K562 (cell line): Measurements from ENCODE around the gene IRF4. TPM values are rescaled to one million over a fixed set of nuclear protein-coding genes. Genes with fewer than 3 reads are reported as not detected.

Source experiments
- ATAC-seq: fragments of 200-7000 bp; cut with Tn5 transposase; 3 replicates; pipeline ENCODE4 v1.9.1; 2020; ENCODE audit warnings: moderate library complexity
- BruUV-seq: library from RNA; stranded (reverse); fragments of 400-500 nt; replicated peaks from 2 replicates; lab custom pipeline; 2021; lab: Mats Ljungman, UMichigan
- CTCF ChIA-PET: fragments of 300-600 bp; formaldehyde crosslinking; extraction: SDS; loops from one replicate; lab custom pipeline; 2021; ENCODE audit warnings: low intra/inter-chr PET ratio; lab: Yijun Ruan, JAX
- POLR2A ChIA-PET: fragments of 300-600, 350-650 bp; sonication (Branson Sonifier 250); formaldehyde crosslinking; extraction: SDS; loops from one replicate; lab custom pipeline; 2021; ENCODE audit warnings: antibody characterized with exemption, inconsistent platforms; lab: Yijun Ruan, JAX
- DNase-seq, 4 experiments: peaks; one replicate each; pipeline versions ENCODE4 v3.0.0 to v3.0.0-alpha.2; 2011 to 2018; ENCODE audit warnings: low spot score in 3 of 4, mixed read lengths in 3 of 4; ENCODE audit errors: extremely low read depth in 1 of 4
- FAIRE-seq: peaks from 2 replicates; lab custom pipeline; 2011; peaks lifted over from hg19 to GRCh38; lab: Jason Lieb, UNC
- H2AFZ ChIP-seq: 2 replicates; pipeline ENCODE4 v1.6.0; 2011; ENCODE audit warnings: low read depth, low read length, control low read depth, inconsistent platforms
- H3K27ac ChIP-seq: fragments of 200-600 bp; 3 replicates; pipeline ENCODE4 v1.8.0; 2011; ENCODE audit warnings: low read depth, mild to moderate bottlenecking, control low read depth, inconsistent platforms, low read length, moderate library complexity, mixed read lengths; ENCODE audit errors: extremely low read depth
- H3K27me3 ChIP-seq, 2 experiments: fragments of 300-600 bp in 1 of 2; 2 replicates in 1 of 2; 3 replicates in 1 of 2; pipeline versions ENCODE4 v1.6.0 to v1.8.0; 2011; ENCODE audit warnings: inconsistent platforms in 2 of 2, low read length in 2 of 2, mild to moderate bottlenecking in 1 of 2, mixed read lengths in 1 of 2, moderate library complexity in 1 of 2; ENCODE audit not compliant: control insufficient read depth in 2 of 2, insufficient read depth in 2 of 2
- H3K36me3 ChIP-seq: fragments of 300-600 bp; 3 replicates; pipeline ENCODE4 v1.8.0; 2011; ENCODE audit warnings: mild to moderate bottlenecking, low read length, inconsistent platforms; ENCODE audit not compliant: control insufficient read depth, insufficient read depth
- H3K4me1 ChIP-seq, 2 experiments: fragments of 200-600 bp in 1 of 2; replicated peaks in 1 of 2; 2 replicates in 1 of 2; 3 replicates in 1 of 2; pipeline versions ENCODE4 v1.5.1 to v1.8.0; 2011; ENCODE audit warnings: inconsistent platforms in 2 of 2, low read length in 2 of 2, mild to moderate bottlenecking in 1 of 2, mixed read lengths in 1 of 2, moderate library complexity in 1 of 2; ENCODE audit not compliant: control insufficient read depth in 2 of 2, insufficient read depth in 2 of 2
- H3K4me2 ChIP-seq: 2 replicates; pipeline ENCODE4 v1.6.1; 2011; ENCODE audit warnings: low read length, control low read depth, inconsistent platforms, mixed read lengths; ENCODE audit not compliant: insufficient read depth
- H3K4me3 ChIP-seq: fragments of 200-600 bp; sonication (generic), shearing (Covaris generic); 2 replicates; pipeline ENCODE4 v1.5.1; 2016; ENCODE audit warnings: control low read depth, inconsistent platforms
- H3K79me2 ChIP-seq: fragments of 200-600 bp; 3 replicates; pipeline ENCODE4 v1.8.0; 2011; ENCODE audit warnings: low read length, inconsistent platforms; ENCODE audit not compliant: control insufficient read depth, insufficient read depth
- H3K9ac ChIP-seq, 2 experiments: 2 replicates each; pipeline versions ENCODE4 v1.6.0 to v1.6.1; 2011; ENCODE audit warnings: low read depth in 2 of 2, low read length in 2 of 2, control low read depth in 1 of 2, inconsistent platforms in 1 of 2, mild to moderate bottlenecking in 1 of 2, mixed read lengths in 1 of 2; ENCODE audit not compliant: insufficient read depth in 1 of 2
- H3K9me1 ChIP-seq: one replicate; pipeline ENCODE4 v1.6.0; 2011; ENCODE audit warnings: inconsistent platforms, mild to moderate bottlenecking, low read length, moderate library complexity; ENCODE audit not compliant: control insufficient read depth, insufficient read depth
- H3K9me3 ChIP-seq: replicated peaks from 2 replicates; pipeline ENCODE4 v1.5.1; 2011; ENCODE audit warnings: low read depth, low read length, inconsistent platforms; ENCODE audit not compliant: control insufficient read depth, insufficient read depth
- H4K20me1 ChIP-seq: replicated peaks from 2 replicates; pipeline ENCODE4 v1.6.1; 2011; ENCODE audit warnings: low read length, inconsistent platforms, mixed read lengths; ENCODE audit not compliant: control insufficient read depth, insufficient read depth
- CBX5 ChIP-seq: IDR thresholded peaks from 2 replicates; pipeline ENCODE4 v1.6.1; 2014; ENCODE audit warnings: low read depth, borderline replicate concordance
- DLX4 ChIP-seq: fragments of 250-450 bp; sonication (Bioruptor Pico); IDR thresholded peaks from 2 replicates; pipeline ENCODE4 v1.6.1; 2021; ENCODE audit warnings: mild to moderate bottlenecking
- ERF ChIP-seq: fragments of 450-650 bp; formaldehyde crosslinking; IDR thresholded peaks from 2 replicates; pipeline ENCODE4 v1.4.0; 2020; ENCODE audit warnings: mild to moderate bottlenecking, mixed read lengths
- HINFP ChIP-seq: fragments of 450-650 bp; conservative IDR thresholded peaks from 2 replicates; pipeline ENCODE4 v1.6.1; 2016; ENCODE audit warnings: missing genetic modification characterization, low read depth, mild to moderate bottlenecking, control low read depth, missing compliant biosample characterization
- SAFB ChIP-seq: fragments of 200-400 bp; formaldehyde crosslinking; IDR thresholded peaks from 2 replicates; pipeline ENCODE4 v1.6.1; 2017; ENCODE audit warnings: low read depth, low read length, borderline replicate concordance
- SMAD4 ChIP-seq: fragments of 250-450 bp; sonication (Bioruptor Pico); conservative IDR thresholded peaks from 2 replicates; pipeline ENCODE4 v1.8.0; 2021; ENCODE audit warnings: inconsistent platforms, mild to moderate bottlenecking, moderate library complexity
- SMARCA4 ChIP-seq: fragments of 450-650 bp; IDR thresholded peaks from 2 replicates; pipeline ENCODE4 v1.6.1; 2016
- SMARCC2 ChIP-seq: fragments of 450-650 bp; IDR thresholded peaks from 2 replicates; pipeline ENCODE4 v1.6.1; 2017; ENCODE audit warnings: antibody characterized with exemption, moderate library complexity, mild to moderate bottlenecking, low read depth
- STAG1 ChIP-seq: sonication (generic); formaldehyde crosslinking; IDR thresholded peaks from 2 replicates; pipeline ENCODE4 v1.5.0; 2020; ENCODE audit warnings: missing genetic modification reagents, borderline replicate concordance
- TRIM28 ChIP-seq: fragments of 450-650 bp; IDR thresholded peaks from 2 replicates; pipeline ENCODE4 v1.6.1; 2017
- ZEB2 ChIP-seq: fragments of 450-650 bp; IDR thresholded peaks from 2 replicates; pipeline ENCODE4 v1.6.1; 2016
- ZNF143 ChIP-seq: sonication (generic); formaldehyde crosslinking; IDR thresholded peaks from 2 replicates; pipeline ENCODE4 v1.9.0; 2022; ENCODE audit warnings: mild to moderate bottlenecking, missing genetic modification reagents
- ZNF717 ChIP-seq: fragments of 250-450 bp; sonication (Bioruptor Pico); IDR thresholded peaks from 2 replicates; pipeline ENCODE4 v1.5.0; 2021
- WGBS: fragments of 100-300 bp; shearing (Covaris generic); methylation state at CpG from one replicate; pipeline ENCODE4 v1.1.6; 2016; ENCODE audit warnings: low coverage, mixed read lengths; ENCODE audit not compliant: insufficient coverage; ENCODE audit errors: missing lambda C conversion rate; 5-methylcytosine and 5-hydroxymethylcytosine counted together
- in situ Hi-C: fragments of 300-500 bp; cut with MboI; formaldehyde crosslinking; loops from 4 replicates; pipeline ENCODE4 v1.15.0; 2018; ENCODE audit warnings: inconsistent platforms, mixed read lengths
- intact Hi-C: fragments of 100-400 bp; cut with micrococcal nuclease; formaldehyde crosslinking; loops from 2 replicates; pipeline ENCODE4 v1.14.2; 2022
- polyA plus RNA-seq, 8 experiments: library from polyadenylated mRNA; depleted of rRNA in 4 of 8; stranded (reverse) in 5 of 8; unstranded in 3 of 8; fragments of >200 nt; fragmentation: Nextera tagmentation in 2 of 8; fragmentation: Illumina TruSeq in 1 of 8; extraction: Ambion mirVana in 2 of 8; extraction: Trizol in 1 of 8; gene quantifications; 2 replicates each; pipeline versions ENCODE4 v1.2.1 to v1.2.3, GENCODE V29; 2011 to 2014; ENCODE audit warnings: inconsistent platforms in 1 of 8, missing spikeins in 1 of 8
- total RNA-seq, 7 experiments: library from RNA; depleted of rRNA in 6 of 7; stranded (reverse); fragments of >200 nt in 6 of 7; fragmentation: Illumina TruSeq in 2 of 7; extraction: Trizol in 2 of 7; gene quantifications; 2 replicates each; pipeline versions ENCODE4 v1.2.1 to v1.2.3, GENCODE V29; 2011 to 2021; ENCODE audit warnings: low replicate concordance in 1 of 7
- TF ChIP-seq, protein P1 (sequence below), 3 experiments: fragments of 200-800 bp in 1 of 3; sonication (Bioruptor generic) in 1 of 3; sonication (generic) in 1 of 3; formaldehyde crosslinking in 1 of 3; IDR thresholded peaks; 2 replicates each; pipeline versions ENCODE4 v1.6.1 to v1.8.0; 2016 to 2022; ENCODE audit warnings: mild to moderate bottlenecking in 2 of 3, missing compliant biosample characterization in 2 of 3, missing genetic modification characterization in 2 of 3, missing genetic modification reagents in 1 of 3
- TF ChIP-seq, protein P2 (sequence below): fragments of 250-450 bp; sonication (Bioruptor Pico); IDR thresholded peaks from 2 replicates; pipeline ENCODE4 v1.9.0; 2021; ENCODE audit warnings: mild to moderate bottlenecking

The IRF4 gene
- total and polyA plus RNA-seq, 9 of the 15 experiments (the other 6 are each of a cell fraction or from before 2014, with no cell fraction given) = 0.05 to 0.33 (median 0.09) TPM; not detected in 6

DNA sequence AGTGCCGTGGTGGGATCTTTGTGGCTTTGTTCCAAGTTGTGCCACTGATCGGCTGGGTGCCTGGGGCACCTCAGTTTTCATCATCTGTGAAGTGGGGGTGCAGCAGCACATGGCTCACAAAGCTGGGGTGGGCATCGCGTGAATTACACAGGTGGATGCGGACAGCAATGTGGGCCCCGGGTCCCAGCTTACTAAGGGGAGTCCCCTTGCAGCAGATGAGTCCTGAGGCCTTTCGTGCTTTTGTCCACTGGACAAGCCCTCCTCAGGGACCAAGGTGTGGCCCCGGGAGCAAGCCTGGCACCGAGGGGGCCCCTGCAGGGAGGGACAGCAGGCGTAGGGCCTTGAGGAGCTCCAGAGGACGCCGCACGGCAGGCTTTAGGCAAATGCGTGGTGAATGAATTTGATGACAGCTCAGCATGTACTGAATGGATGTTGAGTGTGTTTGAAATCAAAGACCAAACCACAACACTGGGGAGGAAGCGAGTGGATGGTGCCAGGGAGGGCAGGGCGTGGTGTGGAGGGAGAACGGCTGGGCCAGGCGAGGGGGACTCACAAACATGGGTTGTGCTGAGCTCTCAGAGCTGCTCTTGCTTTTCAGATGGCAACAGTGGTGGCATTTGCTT is 53.2 kb downstream of the IRF4 start:
- intact Hi-C loops (no loop called here), in situ Hi-C loops (no loop called here)
- Histone ChIP-seq H3K4me2 (no peak overlapping the region), H3K4me3 (no peak overlapping the region), H3K9me3 (no peaks in the 10 kb centered on the region), H3K36me3 (no peaks in the 10 kb centered on the region), H3K27me3 (peaks cover 42 to 83% of the 10 kb centered on the region in 2 experiments), H3K27ac (no peak overlapping the region), H3K4me1 (peaks cover 0 to 6% of the 10 kb centered on the region in 2 experiments; a peak in 1 of 5 replicates), H2AFZ (no peak overlapping the region), H3K79me2 (no peaks in the 10 kb centered on the region), H4K20me1 (no peaks in the 10 kb centered on the region; the same call in 1 of the 2 replicates), H3K9me1 (no peaks in the 10 kb centered on the region), H3K9ac (no peak overlapping the region)
- WGBS = under 1% methylated on average over 18 of the region's 18 CpGs
- ChIA-PET POLR2A (interaction anchor here (0.6 to 3.3 kb wide), 4 partner anchors 8 to 37 kb away, joined by 3 to 10 read pairs (median 3); no protein-coding TSS in a partner anchor), CTCF (no interaction called here)
- ATAC-seq = no peak
- DNase-seq = no peak
- no TSS peak for BruUV-seq
- no peak for FAIRE-seq
- TF ChIP-seq SAFB (no peak), SMAD4 (no peak), SMARCC2 (no peak), DLX4 (CRISPR knock-in tag) (no peak), ZNF143 (CRISPR knock-in tag) (no peak), HINFP (tag) (no peak), ZNF717 (CRISPR knock-in tag) (no peak), ERF (CRISPR knock-in tag) (no peak), TRIM28 (no peak), CBX5 (no peak), SMARCA4 (no peak), ZEB2 (no peak), STAG1 (CRISPR knock-in tag) (no peak)
- TF ChIP-seq, protein P1, sequence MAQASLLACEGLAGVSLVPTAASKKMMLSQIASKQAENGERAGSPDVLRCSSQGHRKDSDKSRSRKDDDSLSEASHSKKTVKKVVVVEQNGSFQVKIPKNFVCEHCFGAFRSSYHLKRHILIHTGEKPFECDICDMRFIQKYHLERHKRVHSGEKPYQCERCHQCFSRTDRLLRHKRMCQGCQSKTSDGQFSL (CRISPR knock-in tag; IDR thresholded peaks at IDR 0.05) = no peak
- TF ChIP-seq, protein P1 (tag; IDR thresholded peaks at IDR 0.05) = no peak
- TF ChIP-seq, protein P2, sequence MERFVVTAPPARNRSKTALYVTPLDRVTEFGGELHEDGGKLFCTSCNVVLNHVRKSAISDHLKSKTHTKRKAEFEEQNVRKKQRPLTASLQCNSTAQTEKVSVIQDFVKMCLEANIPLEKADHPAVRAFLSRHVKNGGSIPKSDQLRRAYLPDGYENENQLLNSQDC (CRISPR knock-in tag) = no peak
